SK-N-SH treated with all-trans-retinoic acid at 6 μM for 48 hours (cell line): ENCODE data around the gene FTO.

Experiments
- CSDC2 ChIP-seq: fragments of 250-450 bp; sonication (Bioruptor Pico); IDR thresholded peaks from 2 replicates; pipeline ENCODE4 v1.5.0; 2020; ENCODE audit warnings: mild to moderate bottlenecking, moderate library complexity
- ISL1 ChIP-seq: fragments of 250-450 bp; sonication (Bioruptor Pico); IDR thresholded peaks from 2 replicates; pipeline ENCODE4 v2.1.2; 2022; ENCODE audit warnings: mild to moderate bottlenecking, moderate library complexity
- RARB ChIP-seq: fragments of 250-450 bp; sonication (Bioruptor Pico); IDR thresholded peaks from 2 replicates; pipeline ENCODE4 v1.8.0; 2021; ENCODE audit warnings: mild to moderate bottlenecking, moderate library complexity
- TOX ChIP-seq: fragments of 250-450 bp; sonication (Bioruptor Pico); IDR thresholded peaks from 2 replicates; pipeline ENCODE4 v1.8.0; 2021; ENCODE audit warnings: mild to moderate bottlenecking, moderate library complexity, borderline replicate concordance
- ZFP3 ChIP-seq: fragments of 250-450 bp; sonication (Bioruptor Pico); IDR thresholded peaks from 2 replicates; pipeline ENCODE4 v1.5.0; 2020; ENCODE audit warnings: mild to moderate bottlenecking, moderate library complexity
- ZFP30 ChIP-seq: fragments of 450-650 bp; formaldehyde crosslinking; IDR thresholded peaks from 2 replicates; pipeline ENCODE4 v1.5.0; 2022; ENCODE audit warnings: mild to moderate bottlenecking, moderate library complexity
- ZNF565 ChIP-seq: fragments of 450-650 bp; formaldehyde crosslinking; conservative IDR thresholded peaks from 2 replicates; pipeline ENCODE4 v1.5.0; 2020; ENCODE audit warnings: low read depth, mild to moderate bottlenecking, moderate library complexity
- TF ChIP-seq, protein P1 (sequence below): fragments of 250-450 bp; sonication (Bioruptor Pico); IDR thresholded peaks from 2 replicates; pipeline ENCODE4 v1.8.0; 2020; ENCODE audit warnings: mild to moderate bottlenecking, moderate library complexity, borderline replicate concordance
- TF ChIP-seq, protein P2 (sequence below): fragments of 250-450 bp; sonication (Bioruptor Pico); IDR thresholded peaks from 2 replicates; pipeline ENCODE4 v1.5.1; 2020; ENCODE audit warnings: low read depth, mild to moderate bottlenecking, moderate library complexity
- TF ChIP-seq, protein P3 (sequence below): fragments of 250-450 bp; sonication (Bioruptor Pico); IDR thresholded peaks from 2 replicates; pipeline ENCODE4 v1.5.0; 2020; ENCODE audit warnings: mild to moderate bottlenecking, moderate library complexity

DNA sequence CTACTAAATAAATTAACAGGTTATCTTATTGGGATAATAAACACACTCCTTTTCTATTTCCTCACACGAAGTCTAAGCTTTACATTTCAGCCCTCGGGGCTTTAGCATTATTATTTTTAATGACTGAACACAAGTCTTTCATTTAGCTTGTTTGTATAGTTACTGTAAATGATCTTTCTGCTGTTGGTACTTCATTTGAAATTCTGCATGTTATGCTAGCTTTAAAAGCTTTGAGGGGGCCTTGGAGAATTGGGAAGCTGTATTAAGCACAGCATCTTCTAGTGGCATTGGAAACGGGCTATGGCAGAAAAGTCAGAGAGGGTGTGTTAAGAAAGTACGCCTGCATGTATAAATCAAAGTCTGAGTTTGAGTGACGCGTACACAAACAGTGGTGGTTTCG lies 243.7 kb downstream of the FTO start:
- TF ChIP-seq ZFP3 = no peak
- TF ChIP-seq, protein P1, sequence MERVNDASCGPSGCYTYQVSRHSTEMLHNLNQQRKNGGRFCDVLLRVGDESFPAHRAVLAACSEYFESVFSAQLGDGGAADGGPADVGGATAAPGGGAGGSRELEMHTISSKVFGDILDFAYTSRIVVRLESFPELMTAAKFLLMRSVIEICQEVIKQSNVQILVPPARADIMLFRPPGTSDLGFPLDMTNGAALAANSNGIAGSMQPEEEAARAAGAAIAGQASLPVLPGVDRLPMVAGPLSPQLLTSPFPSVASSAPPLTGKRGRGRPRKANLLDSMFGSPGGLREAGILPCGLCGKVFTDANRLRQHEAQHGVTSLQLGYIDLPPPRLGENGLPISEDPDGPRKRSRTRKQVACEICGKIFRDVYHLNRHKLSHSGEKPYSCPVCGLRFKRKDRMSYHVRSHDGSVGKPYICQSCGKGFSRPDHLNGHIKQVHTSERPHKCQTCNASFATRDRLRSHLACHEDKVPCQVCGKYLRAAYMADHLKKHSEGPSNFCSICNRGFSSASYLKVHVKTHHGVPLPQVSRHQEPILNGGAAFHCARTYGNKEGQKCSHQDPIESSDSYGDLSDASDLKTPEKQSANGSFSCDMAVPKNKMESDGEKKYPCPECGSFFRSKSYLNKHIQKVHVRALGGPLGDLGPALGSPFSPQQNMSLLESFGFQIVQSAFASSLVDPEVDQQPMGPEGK (CRISPR knock-in tag) = no peak
- TF ChIP-seq, protein P2, sequence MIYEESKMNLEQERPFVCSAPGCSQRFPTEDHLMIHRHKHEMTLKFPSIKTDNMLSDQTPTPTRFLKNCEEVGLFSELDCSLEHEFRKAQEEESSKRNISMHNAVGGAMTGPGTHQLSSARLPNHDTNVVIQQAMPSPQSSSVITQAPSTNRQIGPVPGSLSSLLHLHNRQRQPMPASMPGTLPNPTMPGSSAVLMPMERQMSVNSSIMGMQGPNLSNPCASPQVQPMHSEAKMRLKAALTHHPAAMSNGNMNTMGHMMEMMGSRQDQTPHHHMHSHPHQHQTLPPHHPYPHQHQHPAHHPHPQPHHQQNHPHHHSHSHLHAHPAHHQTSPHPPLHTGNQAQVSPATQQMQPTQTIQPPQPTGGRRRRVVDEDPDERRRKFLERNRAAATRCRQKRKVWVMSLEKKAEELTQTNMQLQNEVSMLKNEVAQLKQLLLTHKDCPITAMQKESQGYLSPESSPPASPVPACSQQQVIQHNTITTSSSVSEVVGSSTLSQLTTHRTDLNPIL (CRISPR knock-in tag) = no peak
- TF ChIP-seq, protein P3, sequence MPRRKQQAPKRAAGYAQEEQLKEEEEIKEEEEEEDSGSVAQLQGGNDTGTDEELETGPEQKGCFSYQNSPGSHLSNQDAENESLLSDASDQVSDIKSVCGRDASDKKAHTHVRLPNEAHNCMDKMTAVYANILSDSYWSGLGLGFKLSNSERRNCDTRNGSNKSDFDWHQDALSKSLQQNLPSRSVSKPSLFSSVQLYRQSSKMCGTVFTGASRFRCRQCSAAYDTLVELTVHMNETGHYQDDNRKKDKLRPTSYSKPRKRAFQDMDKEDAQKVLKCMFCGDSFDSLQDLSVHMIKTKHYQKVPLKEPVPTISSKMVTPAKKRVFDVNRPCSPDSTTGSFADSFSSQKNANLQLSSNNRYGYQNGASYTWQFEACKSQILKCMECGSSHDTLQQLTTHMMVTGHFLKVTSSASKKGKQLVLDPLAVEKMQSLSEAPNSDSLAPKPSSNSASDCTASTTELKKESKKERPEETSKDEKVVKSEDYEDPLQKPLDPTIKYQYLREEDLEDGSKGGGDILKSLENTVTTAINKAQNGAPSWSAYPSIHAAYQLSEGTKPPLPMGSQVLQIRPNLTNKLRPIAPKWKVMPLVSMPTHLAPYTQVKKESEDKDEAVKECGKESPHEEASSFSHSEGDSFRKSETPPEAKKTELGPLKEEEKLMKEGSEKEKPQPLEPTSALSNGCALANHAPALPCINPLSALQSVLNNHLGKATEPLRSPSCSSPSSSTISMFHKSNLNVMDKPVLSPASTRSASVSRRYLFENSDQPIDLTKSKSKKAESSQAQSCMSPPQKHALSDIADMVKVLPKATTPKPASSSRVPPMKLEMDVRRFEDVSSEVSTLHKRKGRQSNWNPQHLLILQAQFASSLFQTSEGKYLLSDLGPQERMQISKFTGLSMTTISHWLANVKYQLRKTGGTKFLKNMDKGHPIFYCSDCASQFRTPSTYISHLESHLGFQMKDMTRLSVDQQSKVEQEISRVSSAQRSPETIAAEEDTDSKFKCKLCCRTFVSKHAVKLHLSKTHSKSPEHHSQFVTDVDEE (CRISPR knock-in tag) = no peak
- no peak for TF ChIP-seq CSDC2 (CRISPR knock-in tag)
- no peak for TF ChIP-seq ZFP30 (CRISPR knock-in tag)
- TF ChIP-seq RARB (CRISPR knock-in tag) = no peak
- TF ChIP-seq TOX (CRISPR knock-in tag) = no peak
- TF ChIP-seq ZNF565 (CRISPR knock-in tag) = no peak
- no peak for TF ChIP-seq ISL1 (CRISPR knock-in tag)
